Left colon (tissue), 2 donors: ENCODE measurements around the gene TMEM229B. TPM values are rescaled to one million over a fixed set of nuclear protein-coding genes. Genes with fewer than 3 reads are reported as not detected.

Experiments used
- ATAC-seq: fragments of 200-7000 bp; cut with Tn5 transposase; one replicate; pipeline ENCODE4 v1.9.1; 2020; ENCODE audit warnings: mild to moderate bottlenecking, moderate library complexity
- DNase-seq, 2 donors: peaks; one replicate each; pipeline ENCODE4 v3.0.0-alpha.2; 2020
- intact Hi-C, 2 donors: fragments of 100-400 bp; cut with DNase I in 1 of 2; cut with micrococcal nuclease in 1 of 2; formaldehyde crosslinking; loops; one replicate each; pipeline versions ENCODE4 v1.11.2 to v1.14.0; 2022; cut with DNase I, micrococcal nuclease
- total RNA-seq, 2 donors: library from RNA; stranded (reverse); fragmentation: NEBNext Ultra II Directional; extraction: Animal tissue kit (Norgen Biotek cat#: 25700); gene quantifications; one replicate each; pipeline ENCODE4 v1.2.1, GENCODE V29; 2021
- donor health status: DM: no; HTN: no; CAD: no.
- donor health status: DM: yes; HTN: yes; CAD: no.

TMEM229B gene
- total RNA-seq, 2 donors from 2014 or later = 5.0 to 10.3 TPM

- intact Hi-C loops = no loop called here
- ATAC-seq (no peak), DNase-seq (no peak)
These were observed 30.9 kb upstream of the TMEM229B start for GRCh38 chr14:67519406-67519805.

GRCh38 chr14:67517083-67517482 is 28.6 kb upstream of the TMEM229B start:
- DNase-seq (peak in 1 of 2 donors; percentile 16), ATAC-seq (no peak)
- intact Hi-C loops = no loop called here

DNA sequence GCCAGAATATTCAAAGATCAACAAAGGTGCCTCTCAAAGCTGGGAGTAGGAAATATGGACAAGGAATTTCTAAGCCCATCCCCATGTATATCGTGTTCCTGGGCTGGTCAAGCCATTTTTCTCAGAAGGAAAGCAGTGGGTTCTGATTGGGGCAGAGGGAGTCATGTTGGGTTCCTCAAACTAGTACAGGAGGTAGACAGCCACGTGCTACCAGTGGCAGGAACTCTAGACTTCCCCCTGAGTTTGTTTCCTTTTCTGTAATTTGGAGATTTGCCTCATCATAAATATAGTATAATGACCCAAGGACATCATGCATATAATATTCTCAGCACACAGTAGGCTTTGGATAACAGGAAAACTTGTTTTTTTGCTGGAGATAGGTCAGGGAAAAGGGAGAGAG is 28.2 kb upstream of the TMEM229B start:
- ATAC-seq = no peak
- intact Hi-C loops = no loop called here
- DNase-seq = no peak

DNA sequence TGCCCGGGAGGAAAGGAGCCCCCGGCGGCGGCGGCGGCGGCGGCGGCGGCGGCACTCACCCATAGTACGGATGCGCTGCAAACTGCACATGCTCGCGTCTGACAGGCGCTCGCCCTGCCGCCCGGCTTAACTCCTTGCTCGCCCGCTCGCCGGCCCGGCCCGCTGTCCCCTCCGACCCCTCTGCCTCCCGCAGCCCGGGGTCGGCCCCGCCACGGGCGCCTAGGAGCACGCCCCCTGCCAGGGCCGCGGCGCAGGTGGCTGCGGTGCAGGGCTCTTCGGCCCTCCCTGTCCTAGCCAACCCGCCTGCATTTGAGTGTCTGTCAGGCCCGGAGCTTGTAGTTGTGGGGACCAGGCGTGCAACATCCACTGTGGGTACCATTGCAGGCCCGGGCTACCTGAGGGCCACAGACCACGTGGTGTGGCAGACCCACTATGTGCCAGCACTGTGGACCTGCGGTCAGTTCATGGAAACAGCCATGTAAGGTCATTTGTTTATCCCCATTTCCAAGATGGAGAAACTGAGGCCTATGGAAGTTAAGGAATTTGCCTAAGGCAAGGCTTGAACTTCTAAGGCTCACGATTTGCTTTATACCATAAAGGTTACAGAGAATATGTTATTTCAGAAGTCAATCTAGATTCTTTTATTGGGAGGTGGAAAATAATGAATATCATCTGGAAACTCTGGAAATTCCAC is 27.0 kb upstream of the TMEM229B start:
- DNase-seq = peak in 1 of 2 donors; percentile 63
- intact Hi-C loops = no loop called here
- peak; percentile 41 for ATAC-seq

GRCh38 chr14:67514650-67515385 is 26.3 kb upstream of the TMEM229B start:
- intact Hi-C loops = no loop called here
- peak; percentile 76 for ATAC-seq
- peak; percentile 62 to 63 for DNase-seq

GRCh38 chr14:67514203-67514607 is 25.7 kb upstream of the TMEM229B start:
- ATAC-seq = peak; percentile 49
- intact Hi-C loops = no loop called here
- DNase-seq = peak; percentile 31 to 32

DNA sequence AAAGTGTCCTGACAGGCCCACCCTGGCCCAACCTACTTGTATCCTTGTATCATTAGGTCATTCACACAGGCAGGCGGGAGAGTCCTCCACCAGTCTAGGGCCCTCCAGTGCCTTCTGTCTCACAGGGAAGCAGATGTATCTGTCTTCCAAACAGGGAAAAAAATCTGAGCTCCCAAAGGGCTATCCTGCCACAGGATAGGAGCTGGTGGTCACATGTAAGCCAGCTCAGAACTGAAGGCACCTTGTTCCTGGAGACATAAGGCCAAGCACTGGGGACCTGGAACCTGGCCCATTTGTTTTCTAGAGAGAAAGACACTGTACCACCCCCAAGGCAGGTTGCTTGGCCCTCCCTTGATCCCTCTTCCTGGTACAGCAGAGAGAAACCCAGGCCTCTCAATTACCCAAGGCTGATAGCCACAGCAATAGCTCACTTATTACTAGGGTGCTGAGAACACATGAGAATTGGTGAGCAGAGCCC is 25.1 kb upstream of the TMEM229B start:
- peak; percentile 34 to 40 for DNase-seq
- ATAC-seq = peak; percentile 68
- intact Hi-C loops = no loop called here

- DNase-seq (no peak), ATAC-seq (no peak)
- intact Hi-C loops = no loop called here
These were observed 24.2 kb upstream of the TMEM229B start for GRCh38 chr14:67512463-67513310.

- ATAC-seq (no peak), DNase-seq (no peak)
- intact Hi-C loops = no loop called here
These were observed 22.3 kb upstream of the TMEM229B start for GRCh38 chr14:67510836-67511235.

- intact Hi-C loops = no loop called here
- no peak for ATAC-seq
- DNase-seq = no peak
These were observed 21.6 kb upstream of the TMEM229B start for GRCh38 chr14:67510121-67510520.

DNA sequence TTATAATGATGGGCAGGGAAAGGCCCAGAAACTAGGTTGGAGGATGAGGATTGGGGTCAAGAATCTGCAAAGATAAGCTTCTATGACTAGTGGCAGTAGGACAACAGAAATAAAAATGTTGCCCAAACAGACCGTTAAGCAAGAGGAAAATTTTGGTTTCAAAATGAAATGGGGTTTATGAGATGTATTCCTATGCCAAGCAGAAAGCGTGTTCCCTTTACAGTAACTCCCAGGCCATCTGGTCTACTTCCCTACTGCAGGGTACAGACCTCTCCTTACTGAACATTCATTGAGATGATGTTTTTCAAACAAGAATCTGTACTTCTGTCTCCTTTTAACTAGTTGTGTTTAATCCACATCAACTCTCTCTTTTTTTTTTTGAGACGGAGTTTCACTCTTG is 20.4 kb upstream of the TMEM229B start:
- DNase-seq (no peak), ATAC-seq (no peak)
- intact Hi-C loops = no loop called here

DNA sequence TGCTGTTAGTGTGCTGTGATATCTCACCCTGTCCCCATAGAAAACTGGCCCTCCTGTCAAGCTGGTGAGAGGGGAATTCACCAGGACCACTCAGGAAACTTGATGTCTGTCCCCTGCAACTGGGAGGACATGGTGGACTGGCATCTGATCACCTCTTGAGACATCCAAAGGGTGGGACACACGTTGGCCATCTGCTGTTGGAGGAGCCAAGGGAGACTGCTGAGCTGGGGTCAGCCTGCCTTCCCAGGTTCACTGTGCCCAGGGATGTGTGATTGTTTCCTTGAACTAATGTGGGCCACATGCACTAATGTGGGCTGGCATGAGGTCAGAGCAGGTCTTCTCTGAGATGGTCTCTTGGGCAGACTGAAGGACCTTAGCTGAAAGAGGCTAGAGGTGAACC is 16.7 kb upstream of the TMEM229B start:
- intact Hi-C loops = no loop called here
- DNase-seq (no peak), ATAC-seq (no peak)

DNA sequence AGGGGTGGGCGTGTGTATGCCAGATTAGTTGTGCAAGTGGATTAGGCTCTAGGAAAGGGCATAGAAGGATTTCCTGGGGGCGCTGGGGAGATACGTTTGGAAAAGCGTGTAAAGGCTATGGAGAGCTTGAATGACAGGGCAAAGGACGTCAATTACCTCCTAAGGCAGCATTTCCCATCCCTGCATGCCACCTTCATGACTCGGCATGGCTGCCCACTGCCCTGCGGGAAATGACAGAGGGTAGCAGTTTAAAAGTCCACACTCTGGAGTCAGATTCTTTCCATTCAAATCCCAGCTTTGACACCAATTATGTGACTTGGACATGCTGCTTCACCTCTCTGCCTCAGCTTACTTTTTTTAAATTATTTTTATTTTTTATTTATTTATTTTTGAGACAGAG is 14.8 kb upstream of the TMEM229B start:
- DNase-seq (no peak), ATAC-seq (no peak)
- intact Hi-C loops = no loop called here

DNA sequence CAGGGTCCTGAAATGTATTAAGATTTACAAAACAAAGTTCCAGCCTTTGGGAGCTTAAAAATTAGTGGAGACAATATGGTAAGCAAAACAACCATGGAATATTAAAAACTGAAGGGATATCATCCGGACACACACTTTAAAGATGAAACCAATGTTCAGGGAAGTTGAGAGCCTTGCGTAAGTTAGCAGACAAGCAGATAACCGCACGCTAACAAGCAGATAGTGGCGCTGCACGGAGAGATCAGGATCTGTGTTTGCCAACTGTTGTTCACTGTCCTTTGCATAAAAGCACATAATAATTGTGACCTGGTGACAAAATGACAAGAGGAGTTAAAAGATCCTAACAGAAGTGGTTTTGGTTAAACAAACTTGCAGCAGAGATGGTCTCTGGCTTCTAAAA is 14.3 kb upstream of the TMEM229B start:
- DNase-seq (no peak), ATAC-seq (no peak)
- intact Hi-C loops = no loop called here

GRCh38 chr14:67501670-67502069 is 13.1 kb upstream of the TMEM229B start:
- intact Hi-C loops = no loop called here
- DNase-seq (no peak), ATAC-seq (no peak)

DNA sequence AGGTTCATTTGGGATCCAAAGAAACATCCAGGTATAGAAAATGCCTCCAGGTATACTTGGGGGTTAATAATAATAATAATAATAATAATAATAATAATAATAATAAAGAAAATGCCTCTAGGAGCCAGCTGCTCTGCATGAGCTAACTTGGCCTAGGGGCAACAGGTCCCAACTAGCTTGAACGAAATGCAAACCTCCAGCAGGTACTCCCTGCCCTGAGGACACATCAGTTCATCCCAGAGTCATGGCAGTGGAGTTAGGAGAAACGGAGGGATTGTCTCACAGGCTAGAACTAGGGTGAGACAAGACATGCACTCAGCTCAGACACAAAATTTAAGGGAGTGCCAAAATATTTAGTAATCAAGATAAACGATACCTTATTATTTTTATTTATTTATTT is 12.5 kb upstream of the TMEM229B start:
- DNase-seq = no peak
- intact Hi-C loops = no loop called here
- ATAC-seq = no peak

GRCh38 chr14:67497716-67498115 is 9.2 kb upstream of the TMEM229B start:
- intact Hi-C loops = no loop called here
- ATAC-seq = no peak

DNA sequence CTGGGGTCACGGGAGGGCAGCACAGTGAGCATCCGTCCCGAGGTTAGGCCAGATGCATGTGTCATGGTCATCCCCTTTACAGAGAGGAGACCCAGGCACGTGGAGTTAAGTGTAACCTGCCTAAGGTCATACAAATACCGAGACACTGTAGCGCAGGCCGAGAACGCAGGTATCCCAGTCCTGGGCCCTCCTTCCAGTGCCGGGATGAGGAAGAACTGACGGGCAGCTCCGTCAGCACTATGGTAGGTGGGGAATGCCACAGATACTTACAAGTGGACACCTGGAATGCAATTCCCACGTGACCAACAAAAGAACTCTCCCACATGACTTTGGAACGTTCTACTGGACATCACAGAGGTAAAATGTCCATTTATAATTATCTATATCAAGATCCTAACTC is 8.7 kb upstream of the TMEM229B start:
- DNase-seq (no peak), ATAC-seq (no peak)
- intact Hi-C loops = no loop called here

More at GRCh38 chr14:67497716-67498115, 9.2 kb upstream of the TMEM229B start:
- DNase-seq = no peak

- ATAC-seq (no peak), DNase-seq (no peak)
- intact Hi-C loops = no loop called here
These were observed 7.3 kb upstream of the TMEM229B start for GRCh38 chr14:67495827-67496226.
